Neural cell (in vitro differentiated cells): ENCODE measurements around the gene SVEP1. TPM values are rescaled to one million over a fixed set of nuclear protein-coding genes. Genes with fewer than 3 reads are reported as not detected.
A peak's percentile ranks its signal among the peaks of the same experiment; 100 is the strongest.

Experiments used
- H2AFZ ChIP-seq: fragments of 200-600, 300-800 bp; sonication (generic), shearing (Covaris generic); 2 replicates; pipeline ENCODE4 v1.6.0; 2014; ENCODE audit warnings: low read depth, mild to moderate bottlenecking, antibody characterized with exemption, low read length, moderate library complexity
- H3F3A ChIP-seq: fragments of 200-600 bp; shearing (Covaris generic); 2 replicates; pipeline ENCODE4 v1.6.1; 2016; ENCODE audit warnings: mild to moderate bottlenecking, moderate library complexity, mixed read lengths, antibody characterized with exemption, low read length; ENCODE audit not compliant: insufficient read depth, poor library complexity, severe bottlenecking
- H3K27ac ChIP-seq: fragments of 200-600, 300-800 bp; sonication (generic), shearing (Covaris generic); 2 replicates; pipeline ENCODE4 v1.5.1; 2014; ENCODE audit warnings: mild to moderate bottlenecking, low read length, moderate library complexity
- H3K27me3 ChIP-seq: fragments of 300-800, 200-600 bp; sonication (generic), shearing (Covaris generic); 2 replicates; pipeline ENCODE4 v1.6.0; 2014; ENCODE audit warnings: mild to moderate bottlenecking, low read depth, low read length, moderate library complexity; ENCODE audit not compliant: insufficient read depth
- H3K36me3 ChIP-seq: fragments of 300-800, 200-600 bp; sonication (generic), shearing (Covaris generic); 2 replicates; pipeline ENCODE4 v1.5.1; 2014; ENCODE audit warnings: mild to moderate bottlenecking, antibody characterized with exemption, low read length, moderate library complexity; ENCODE audit not compliant: insufficient read depth
- H3K4me2 ChIP-seq: fragments of 300-800, 200-600 bp; sonication (generic), shearing (Covaris generic); 2 replicates; pipeline ENCODE4 v1.6.0; 2014; ENCODE audit warnings: mild to moderate bottlenecking, low read length
- H3K4me3 ChIP-seq: fragments of 300-800, 200-600 bp; sonication (generic), shearing (Covaris generic); 2 replicates; pipeline ENCODE4 v1.5.1; 2014; ENCODE audit warnings: mild to moderate bottlenecking, low read length, moderate library complexity
- H3K79me2 ChIP-seq: fragments of 200-600 bp; shearing (Covaris generic); replicated peaks from 2 replicates; pipeline ENCODE4 v1.6.0; 2014; ENCODE audit warnings: mild to moderate bottlenecking, low read length, moderate library complexity; ENCODE audit not compliant: insufficient read depth
- H3K9ac ChIP-seq: fragments of 300-800, 200-600 bp; sonication (generic), shearing (Covaris generic); 2 replicates; pipeline ENCODE4 v1.6.1; 2016; ENCODE audit warnings: mild to moderate bottlenecking, low read length, mixed read lengths
- H3K9me2 ChIP-seq: fragments of 200-600 bp; shearing (Covaris generic); 2 replicates; pipeline ENCODE4 v1.6.1; 2016; ENCODE audit warnings: mild to moderate bottlenecking, low read length, mixed read lengths; ENCODE audit not compliant: insufficient read depth
- H3K9me3 ChIP-seq: fragments of 200-600, 300-800 bp; sonication (generic), shearing (Covaris generic); 2 replicates; pipeline ENCODE4 v1.6.1; 2016; ENCODE audit warnings: mild to moderate bottlenecking, mixed run types, low read length, moderate library complexity, mixed read lengths
- H4K20me1 ChIP-seq: fragments of 200-600 bp; shearing (Covaris generic); 2 replicates; pipeline ENCODE4 v1.6.1; 2016; ENCODE audit warnings: mild to moderate bottlenecking, mixed run types; ENCODE audit not compliant: insufficient read depth
- EP300 ChIP-seq: fragments of 450-650 bp; conservative IDR thresholded peaks from 2 replicates; pipeline ENCODE4 v1.6.1; 2014; ENCODE audit warnings: antibody characterized with exemption, mild to moderate bottlenecking, moderate library complexity; ENCODE audit not compliant: poor library complexity, severe bottlenecking
- EZH2 ChIP-seq: fragments of 200-600, 300-800 bp; shearing (Covaris generic), sonication (generic); IDR thresholded peaks from 2 replicates; pipeline ENCODE4 v1.6.1; 2014; ENCODE audit warnings: antibody characterized with exemption, low read length, borderline replicate concordance, mild to moderate bottlenecking; ENCODE audit not compliant: insufficient read depth, poor library complexity, severe bottlenecking
- MXI1 ChIP-seq: fragments of 450-650 bp; conservative IDR thresholded peaks from 2 replicates; pipeline ENCODE4 v1.6.1; 2014; ENCODE audit warnings: antibody characterized with exemption, mild to moderate bottlenecking; ENCODE audit not compliant: poor library complexity, severe bottlenecking
- POLR2AphosphoS5 ChIP-seq: IDR thresholded peaks from 2 replicates; pipeline ENCODE4 v1.6.1; 2012
- RAD21 ChIP-seq: fragments of 450-650 bp; conservative IDR thresholded peaks from 2 replicates; pipeline ENCODE4 v1.6.1; 2014; ENCODE audit warnings: antibody characterized with exemption, mild to moderate bottlenecking, moderate library complexity
- SMC3 ChIP-seq: fragments of 450-650 bp; conservative IDR thresholded peaks from 2 replicates; pipeline ENCODE4 v1.6.1; 2014; ENCODE audit warnings: antibody characterized with exemption, mild to moderate bottlenecking, moderate library complexity; ENCODE audit not compliant: poor library complexity
- TAF1 ChIP-seq: IDR thresholded peaks from 2 replicates; pipeline ENCODE4 v1.6.1; 2012; ENCODE audit warnings: low read depth
- polyA plus RNA-seq: library from polyadenylated mRNA; depleted of rRNA; stranded (reverse); fragments of >200 nt; gene quantifications from 2 replicates; pipeline ENCODE4 v1.2.3, GENCODE V29; 2014
- TF ChIP-seq, protein P1 (sequence below): fragments of 450-650 bp; IDR thresholded peaks from 2 replicates; pipeline ENCODE4 v1.5.1; 2014; ENCODE audit warnings: antibody characterized with exemption, mild to moderate bottlenecking, moderate library complexity; ENCODE audit not compliant: poor library complexity, severe bottlenecking
- TF ChIP-seq, protein P2 (sequence below): IDR thresholded peaks from 2 replicates; pipeline ENCODE4 v1.6.1; 2012; ENCODE audit warnings: borderline replicate concordance

Gene SVEP1
- polyA plus RNA-seq, 1 donor from 2014 or later: 0.10 TPM

DNA sequence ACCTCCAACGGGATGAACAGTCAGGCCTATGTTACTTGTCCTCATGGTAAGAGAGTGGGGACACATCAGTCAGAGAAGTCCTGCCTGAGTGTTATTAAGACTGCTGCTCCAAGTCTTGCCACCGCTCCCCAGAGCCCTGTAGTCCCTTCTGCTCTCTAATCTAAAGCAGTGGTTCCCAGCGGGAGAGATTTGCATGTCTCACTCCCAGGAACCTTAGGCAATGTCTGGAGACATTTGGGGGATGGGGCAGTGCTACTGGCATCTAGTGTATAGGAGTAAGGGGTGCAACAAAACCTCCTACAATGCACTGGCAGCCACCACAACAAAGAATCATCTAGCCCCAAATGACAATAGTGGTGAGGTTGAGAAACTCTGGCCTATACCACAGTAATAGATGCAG, 2.6 kb upstream of the SVEP1 start (continued):
- TF ChIP-seq, protein P1, sequence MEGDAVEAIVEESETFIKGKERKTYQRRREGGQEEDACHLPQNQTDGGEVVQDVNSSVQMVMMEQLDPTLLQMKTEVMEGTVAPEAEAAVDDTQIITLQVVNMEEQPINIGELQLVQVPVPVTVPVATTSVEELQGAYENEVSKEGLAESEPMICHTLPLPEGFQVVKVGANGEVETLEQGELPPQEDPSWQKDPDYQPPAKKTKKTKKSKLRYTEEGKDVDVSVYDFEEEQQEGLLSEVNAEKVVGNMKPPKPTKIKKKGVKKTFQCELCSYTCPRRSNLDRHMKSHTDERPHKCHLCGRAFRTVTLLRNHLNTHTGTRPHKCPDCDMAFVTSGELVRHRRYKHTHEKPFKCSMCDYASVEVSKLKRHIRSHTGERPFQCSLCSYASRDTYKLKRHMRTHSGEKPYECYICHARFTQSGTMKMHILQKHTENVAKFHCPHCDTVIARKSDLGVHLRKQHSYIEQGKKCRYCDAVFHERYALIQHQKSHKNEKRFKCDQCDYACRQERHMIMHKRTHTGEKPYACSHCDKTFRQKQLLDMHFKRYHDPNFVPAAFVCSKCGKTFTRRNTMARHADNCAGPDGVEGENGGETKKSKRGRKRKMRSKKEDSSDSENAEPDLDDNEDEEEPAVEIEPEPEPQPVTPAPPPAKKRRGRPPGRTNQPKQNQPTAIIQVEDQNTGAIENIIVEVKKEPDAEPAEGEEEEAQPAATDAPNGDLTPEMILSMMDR: no peak
- TF ChIP-seq TAF1: no peak

DNA sequence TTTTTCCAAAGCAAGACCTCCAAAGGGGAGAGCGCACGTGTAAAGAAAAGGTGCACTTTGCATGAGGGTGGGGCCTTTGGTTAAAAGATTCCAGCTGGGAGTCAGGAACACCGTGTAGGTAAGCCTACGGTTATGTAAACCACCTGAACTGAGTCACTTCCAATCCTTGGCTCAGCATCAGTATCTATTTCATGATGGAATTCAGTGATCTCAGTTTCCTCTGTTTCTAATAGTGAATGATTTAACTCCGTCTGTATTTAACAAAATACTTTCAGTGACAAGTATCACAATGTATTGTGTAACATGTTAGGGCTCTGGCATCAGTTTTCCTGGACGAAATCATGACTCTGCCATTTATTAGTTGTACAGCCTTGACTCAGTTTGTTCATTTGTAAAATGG, 1.3 kb upstream of the SVEP1 start:
- H3K27me3 ChIP-seq: peaks cover 37% of the 10 kb centered on the region
- no peak overlapping the region for H3K4me3 ChIP-seq
- H3K79me2 ChIP-seq: no peaks in the 10 kb centered on the region
- no peaks in the 10 kb centered on the region for H4K20me1 ChIP-seq
- TF ChIP-seq TAF1 (no peak), SMC3 (no peak), EP300 (no peak), EZH2 (no peak), RAD21 (no peak), POLR2AphosphoS5 (no peak), MXI1 (no peak)
- TF ChIP-seq, protein P2, sequence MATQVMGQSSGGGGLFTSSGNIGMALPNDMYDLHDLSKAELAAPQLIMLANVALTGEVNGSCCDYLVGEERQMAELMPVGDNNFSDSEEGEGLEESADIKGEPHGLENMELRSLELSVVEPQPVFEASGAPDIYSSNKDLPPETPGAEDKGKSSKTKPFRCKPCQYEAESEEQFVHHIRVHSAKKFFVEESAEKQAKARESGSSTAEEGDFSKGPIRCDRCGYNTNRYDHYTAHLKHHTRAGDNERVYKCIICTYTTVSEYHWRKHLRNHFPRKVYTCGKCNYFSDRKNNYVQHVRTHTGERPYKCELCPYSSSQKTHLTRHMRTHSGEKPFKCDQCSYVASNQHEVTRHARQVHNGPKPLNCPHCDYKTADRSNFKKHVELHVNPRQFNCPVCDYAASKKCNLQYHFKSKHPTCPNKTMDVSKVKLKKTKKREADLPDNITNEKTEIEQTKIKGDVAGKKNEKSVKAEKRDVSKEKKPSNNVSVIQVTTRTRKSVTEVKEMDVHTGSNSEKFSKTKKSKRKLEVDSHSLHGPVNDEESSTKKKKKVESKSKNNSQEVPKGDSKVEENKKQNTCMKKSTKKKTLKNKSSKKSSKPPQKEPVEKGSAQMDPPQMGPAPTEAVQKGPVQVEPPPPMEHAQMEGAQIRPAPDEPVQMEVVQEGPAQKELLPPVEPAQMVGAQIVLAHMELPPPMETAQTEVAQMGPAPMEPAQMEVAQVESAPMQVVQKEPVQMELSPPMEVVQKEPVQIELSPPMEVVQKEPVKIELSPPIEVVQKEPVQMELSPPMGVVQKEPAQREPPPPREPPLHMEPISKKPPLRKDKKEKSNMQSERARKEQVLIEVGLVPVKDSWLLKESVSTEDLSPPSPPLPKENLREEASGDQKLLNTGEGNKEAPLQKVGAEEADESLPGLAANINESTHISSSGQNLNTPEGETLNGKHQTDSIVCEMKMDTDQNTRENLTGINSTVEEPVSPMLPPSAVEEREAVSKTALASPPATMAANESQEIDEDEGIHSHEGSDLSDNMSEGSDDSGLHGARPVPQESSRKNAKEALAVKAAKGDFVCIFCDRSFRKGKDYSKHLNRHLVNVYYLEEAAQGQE: no peak
- TF ChIP-seq, protein P1: no peak
- no peaks in the 10 kb centered on the region for H3K9me2 ChIP-seq
- no peak overlapping the region for H3K4me2 ChIP-seq
- no peaks in the 10 kb centered on the region for H3F3A ChIP-seq
- no peak overlapping the region for H3K9ac ChIP-seq
- no peaks in the 10 kb centered on the region for H3K36me3 ChIP-seq
- no peaks in the 10 kb centered on the region for H3K9me3 ChIP-seq
- no peak overlapping the region for H2AFZ ChIP-seq
- no peak overlapping the region for H3K27ac ChIP-seq

DNA sequence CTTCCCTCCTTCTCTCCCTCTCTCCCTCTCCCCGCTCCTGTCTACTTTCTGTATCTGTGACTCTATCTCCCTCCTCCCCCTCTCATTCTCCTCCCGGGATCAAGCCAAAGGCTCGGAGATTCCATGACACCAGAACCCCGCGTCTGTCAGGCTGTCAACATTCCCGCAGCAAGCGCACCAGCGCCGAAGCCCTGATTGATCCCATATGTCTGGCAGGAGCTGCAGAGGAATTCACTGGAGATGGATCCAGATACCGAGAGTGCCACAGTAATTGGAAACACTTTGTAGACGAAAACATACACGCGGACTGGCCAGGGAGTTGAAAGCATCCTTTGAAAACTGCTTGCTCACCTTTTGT, 300 bp upstream of the SVEP1 start:
- H3K27me3 ChIP-seq: peaks cover 37% of the 10 kb centered on the region
- no peaks in the 10 kb centered on the region for H3K9me2 ChIP-seq
- H3K27ac ChIP-seq: no peak overlapping the region
- H3K4me2 ChIP-seq: peak overlapping the region; percentile 92
- H3K4me3 ChIP-seq: peak overlapping the region; percentile 83
- TF ChIP-seq EP300: no peak
- TF ChIP-seq, protein P2: peak; percentile 82
- H3F3A ChIP-seq: no peaks in the 10 kb centered on the region
- H3K36me3 ChIP-seq: no peaks in the 10 kb centered on the region
- no peaks in the 10 kb centered on the region for H3K9me3 ChIP-seq
- H3K79me2 ChIP-seq: no peaks in the 10 kb centered on the region
- no peaks in the 10 kb centered on the region for H4K20me1 ChIP-seq
- H2AFZ ChIP-seq: peak overlapping the region; percentile 29
- peak overlapping the region; percentile 51 for H3K9ac ChIP-seq
